H1 (cell line): ENCODE results near the gene SEC61B. TPM values are rescaled to one million over a fixed set of nuclear protein-coding genes. Genes with fewer than 3 reads are reported as not detected.

Experiments used
- CTCF ChIA-PET: fragments of 300-600 bp; sonication (Branson Sonifier 250); formaldehyde crosslinking; loops from one replicate; lab custom pipeline; 2021; ENCODE audit not compliant: partially characterized antibody; lab: Charles Lee
- POLR2A ChIA-PET: fragments of 300-600 bp; sonication (Branson Sonifier 250); formaldehyde crosslinking; loops from one replicate; lab custom pipeline; 2021; ENCODE audit warnings: inconsistent platforms; ENCODE audit not compliant: partially characterized antibody; lab: Charles Lee
- DNase-seq, 2 experiments: peaks; one replicate each; pipeline versions ENCODE4 v3.0.0 to v3.0.0-alpha.2; 2010 to 2022; ENCODE audit warnings: low spot score in 2 of 2, low read depth in 1 of 2, mixed read lengths in 1 of 2
- FAIRE-seq: peaks from 2 replicates; lab custom pipeline; 2011; peaks lifted over from hg19 to GRCh38; lab: Jason Lieb, UNC
- H2AFZ ChIP-seq: 2 replicates; pipeline ENCODE4 v1.8.1; 2012; ENCODE audit warnings: low read length, inconsistent platforms
- H2AK5ac ChIP-seq: 2 replicates; pipeline ENCODE4 v1.6.1; 2013; ENCODE audit warnings: low read depth, low read length
- H2BK120ac ChIP-seq: replicated peaks from 2 replicates; pipeline ENCODE3; 2013; ENCODE audit warnings: low read depth, low read length, inconsistent platforms
- H2BK12ac ChIP-seq: 2 replicates; pipeline ENCODE4 v1.6.1; 2013; ENCODE audit warnings: low read depth, low read length
- H2BK15ac ChIP-seq: 2 replicates; pipeline ENCODE4 v1.6.1; 2013; ENCODE audit warnings: low read length
- H2BK20ac ChIP-seq: 2 replicates; pipeline ENCODE4 v1.6.1; 2013; ENCODE audit warnings: low read length
- H2BK5ac ChIP-seq: 2 replicates; pipeline ENCODE4 v1.6.1; 2013; ENCODE audit warnings: low read depth, low read length
- H3K14ac ChIP-seq: 2 replicates; pipeline ENCODE4 v1.6.1; 2013; ENCODE audit warnings: inconsistent platforms; ENCODE audit not compliant: insufficient read length
- H3K18ac ChIP-seq: 2 replicates; pipeline ENCODE4 v1.6.1; 2013; ENCODE audit warnings: low read length; ENCODE audit errors: extremely low read depth
- H3K23ac ChIP-seq: 2 replicates; pipeline ENCODE4 v1.6.1; 2013; ENCODE audit warnings: inconsistent platforms; ENCODE audit not compliant: insufficient read length
- H3K23me2 ChIP-seq: 2 replicates; pipeline ENCODE4 v1.6.1; 2013; ENCODE audit warnings: low read depth, low read length
- H3K27ac ChIP-seq: 2 replicates; pipeline ENCODE4 v1.6.1; 2011; ENCODE audit warnings: low read depth, low read length, inconsistent platforms
- H3K27me3 ChIP-seq, 4 experiments: replicated peaks in 1 of 4; 1 replicate in 1 of 4; 2 replicates in 3 of 4; pipeline versions ENCODE4 v1.6.1 to v1.8.1; 2011 to 2013; ENCODE audit warnings: low read length in 3 of 4, mild to moderate bottlenecking in 3 of 4, inconsistent platforms in 2 of 4, mixed read lengths in 2 of 4, moderate library complexity in 1 of 4; ENCODE audit not compliant: control insufficient read depth in 3 of 4, insufficient read depth in 3 of 4; ENCODE audit errors: extremely low read depth in 1 of 4
- H3K36me3 ChIP-seq, 4 experiments: 2 replicates each; pipeline versions ENCODE4 v1.6.1 to v1.8.1; 2011 to 2013; ENCODE audit warnings: mild to moderate bottlenecking in 4 of 4, low read length in 3 of 4, moderate library complexity in 2 of 4, control low read depth in 1 of 4, inconsistent platforms in 1 of 4; ENCODE audit not compliant: insufficient read depth in 4 of 4, control insufficient read depth in 2 of 4
- H3K4ac ChIP-seq: replicated peaks from 2 replicates; pipeline ENCODE3; 2013; ENCODE audit warnings: low read length, low read depth, mixed read lengths, inconsistent platforms; ENCODE audit not compliant: insufficient read length
- H3K4me1 ChIP-seq, 4 experiments: replicated peaks in 1 of 4; 1 replicate in 1 of 4; 2 replicates in 3 of 4; pipeline versions ENCODE4 v1.6.1 to v1.8.1; 2011 to 2013; ENCODE audit warnings: low read length in 3 of 4, inconsistent platforms in 2 of 4, mixed read lengths in 1 of 4; ENCODE audit not compliant: insufficient read depth in 4 of 4, control insufficient read depth in 3 of 4
- H3K4me2 ChIP-seq, 2 experiments: 2 replicates each; pipeline versions ENCODE4 v1.6.1 to v1.8.1; 2011 to 2013; ENCODE audit warnings: low read depth in 2 of 2, low read length in 2 of 2, control low read depth in 1 of 2, inconsistent platforms in 1 of 2, mild to moderate bottlenecking in 1 of 2; ENCODE audit not compliant: insufficient read depth in 1 of 2
- H3K4me3 ChIP-seq, 4 experiments: fragments of 200-600, 300-600 bp in 1 of 4; sonication (generic), shearing (Covaris generic), sonication (Bioruptor Twin) in 1 of 4; 2 replicates each; pipeline versions ENCODE4 v1.5.1 to v1.8.1; 2011 to 2016; ENCODE audit warnings: low read length in 4 of 4, low read depth in 3 of 4, control low read depth in 2 of 4, inconsistent platforms in 2 of 4, mild to moderate bottlenecking in 2 of 4, mixed read lengths in 1 of 4, moderate library complexity in 1 of 4; ENCODE audit not compliant: insufficient read depth in 2 of 4; ENCODE audit errors: extremely low read depth in 1 of 4
- H3K56ac ChIP-seq: replicated peaks from 2 replicates; pipeline ENCODE3; 2013; ENCODE audit warnings: low read depth, mild to moderate bottlenecking, mixed read lengths, low read length, inconsistent platforms; ENCODE audit not compliant: insufficient read length
- H3K79me1 ChIP-seq: 2 replicates; pipeline ENCODE4 v1.6.1; 2013; ENCODE audit warnings: low read depth, low read length, control low read depth
- H3K79me2 ChIP-seq, 2 experiments: 2 replicates each; pipeline versions ENCODE4 v1.6.1 to v1.8.1; 2012 to 2013; ENCODE audit warnings: low read length in 2 of 2, mild to moderate bottlenecking in 2 of 2, inconsistent platforms in 1 of 2; ENCODE audit not compliant: insufficient read depth in 2 of 2, control insufficient read depth in 1 of 2
- H3K9ac ChIP-seq, 4 experiments: replicated peaks in 1 of 4; 1 replicate in 1 of 4; 2 replicates in 3 of 4; pipeline versions ENCODE4 v1.6.1 to v1.8.1; 2011 to 2013; ENCODE audit warnings: low read depth in 3 of 4, low read length in 3 of 4, control low read depth in 2 of 4, mild to moderate bottlenecking in 2 of 4, moderate library complexity in 2 of 4, inconsistent platforms in 1 of 4; ENCODE audit errors: extremely low read depth in 1 of 4
- H3K9me3 ChIP-seq, 2 experiments: 2 replicates each; pipeline versions ENCODE4 v1.6.1 to v1.8.1; 2012 to 2013; ENCODE audit warnings: mild to moderate bottlenecking in 2 of 2, moderate library complexity in 2 of 2, control low read depth in 1 of 2, inconsistent platforms in 1 of 2, low read depth in 1 of 2, low read length in 1 of 2, mixed read lengths in 1 of 2; ENCODE audit not compliant: insufficient read depth in 2 of 2
- H4K20me1 ChIP-seq, 2 experiments: replicated peaks in 1 of 2; 2 replicates each; pipeline versions ENCODE3 to v1.8.1; 2011 to 2013; ENCODE audit warnings: inconsistent platforms in 2 of 2, low read length in 2 of 2, mild to moderate bottlenecking in 1 of 2; ENCODE audit not compliant: insufficient read depth in 2 of 2, control insufficient read depth in 1 of 2
- H4K5ac ChIP-seq: 2 replicates; pipeline ENCODE4 v1.6.1; 2013; ENCODE audit warnings: low read length, low read depth, mixed read lengths, inconsistent platforms; ENCODE audit not compliant: insufficient read length
- H4K8ac ChIP-seq: 2 replicates; pipeline ENCODE4 v1.8.0; 2013; ENCODE audit warnings: mild to moderate bottlenecking, moderate library complexity, low read length, inconsistent platforms; ENCODE audit not compliant: insufficient read depth; ENCODE audit errors: extremely low read depth
- H4K91ac ChIP-seq: replicated peaks from 2 replicates; pipeline ENCODE3; 2013; ENCODE audit warnings: low read length, mixed read lengths, inconsistent platforms; ENCODE audit not compliant: insufficient read length
- CBX8 ChIP-seq: fragments of 300-800, 300-1000 bp; sonication (generic); IDR thresholded peaks from 2 replicates; pipeline ENCODE4 v1.7.1; 2016; ENCODE audit warnings: low read depth, low read length, borderline replicate concordance
- CHD2 ChIP-seq: IDR thresholded peaks from 2 replicates; pipeline ENCODE4 v1.6.1; 2012; ENCODE audit warnings: low read length, improper control_type of control experiment
- CREB1 ChIP-seq: IDR thresholded peaks from 2 replicates; pipeline ENCODE4 v1.6.1; 2012; ENCODE audit warnings: inconsistent platforms
- HDAC2 ChIP-seq, 2 experiments: fragments of 300-600 bp in 1 of 2; sonication (generic) in 1 of 2; IDR thresholded peaks; 2 replicates each; pipeline ENCODE4 v1.6.1; 2011 to 2012; ENCODE audit warnings: low read depth in 2 of 2, low read length in 2 of 2, mild to moderate bottlenecking in 2 of 2, moderate library complexity in 2 of 2, borderline replicate concordance in 1 of 2, inconsistent platforms in 1 of 2
- HDAC6 ChIP-seq: IDR thresholded peaks from one replicate; pipeline ENCODE4 v1.7.1; 2012; ENCODE audit warnings: low read depth, mild to moderate bottlenecking, inconsistent platforms, low read length, moderate library complexity
- JUN ChIP-seq: IDR thresholded peaks from 2 replicates; pipeline ENCODE4 v1.6.1; 2011; ENCODE audit warnings: low read depth, mild to moderate bottlenecking, improper control_type of control experiment, low read length
- PHF8 ChIP-seq: fragments of 200-600 bp; sonication (generic); conservative IDR thresholded peaks from 2 replicates; pipeline ENCODE4 v1.7.1; 2012; ENCODE audit warnings: low read depth, mild to moderate bottlenecking, inconsistent platforms, low read length, moderate library complexity
- RAD21 ChIP-seq, 2 experiments: IDR thresholded peaks in 1 of 2; conservative IDR thresholded peaks in 1 of 2; 2 replicates each; pipeline ENCODE4 v1.6.1; 2011; ENCODE audit warnings: low read depth in 2 of 2, low read length in 2 of 2, improper control_type of control experiment in 1 of 2, inconsistent platforms in 1 of 2, mild to moderate bottlenecking in 1 of 2, moderate library complexity in 1 of 2
- WGBS, 2 experiments: shearing (Covaris generic) in 1 of 2; methylation state at CpG; one replicate each; pipeline versions ENCODE4 v1.1.6 to v1.1.7; 2013 to 2015; ENCODE audit warnings: low lambda C conversion rate in 2 of 2, mixed read lengths in 2 of 2, inconsistent platforms in 1 of 2, low coverage in 1 of 2, missing lambda C conversion rate in 1 of 2; ENCODE audit not compliant: insufficient replicate concordance in 2 of 2, insufficient coverage in 1 of 2, insufficient read length in 1 of 2; ENCODE audit errors: extremely low coverage in 1 of 2, missing lambda C conversion rate in 1 of 2; 5-methylcytosine and 5-hydroxymethylcytosine counted together
- polyA plus RNA-seq, 7 experiments: library from polyadenylated mRNA; depleted of rRNA in 3 of 7; stranded (reverse) in 5 of 7; unstranded in 2 of 7; fragments of >200 nt in 5 of 7; fragments of 200-250 nt in 2 of 7; gene quantifications; 1 replicate in 5 of 7; 2 replicates in 1 of 7; 4 replicates in 1 of 7; pipeline versions ENCODE4 v1.2.1 to v1.2.3, GENCODE V29; 2011 to 2013; ENCODE audit warnings: missing spikeins in 2 of 7, mixed read lengths in 2 of 7
- total RNA-seq: library from RNA; stranded (reverse); fragmentation: NEBNext Ultra II Directional; extraction: Animal tissue kit (Norgen Biotek cat#: 25700); gene quantifications from 2 replicates; pipeline ENCODE4 v1.2.1, GENCODE V29; 2021

SEC61B gene
- total and polyA plus RNA-seq, 2 of the 8 experiments (the other 6 are each of a cell fraction or from before 2014, with no cell fraction given), result 155 to 379 TPM

GRCh38 chr9:99180199-99180598 lies 41.9 kb upstream of the SEC61B start:
- Histone ChIP-seq H3K4me2 (no peak overlapping the region), H3K18ac (no peak overlapping the region), H4K20me1 (no peaks in the 10 kb centered on the region), H2BK12ac (no peak overlapping the region), H3K23me2 (no peaks in the 10 kb centered on the region), H3K9ac (no peak overlapping the region), H3K36me3 (no peaks in the 10 kb centered on the region), H4K8ac (no peak overlapping the region), H2AFZ (no peak overlapping the region), H2BK120ac (no peak overlapping the region), H4K5ac (no peak overlapping the region), H3K27ac (no peak overlapping the region), H2BK5ac (no peak overlapping the region), H3K79me2 (no peaks in the 10 kb centered on the region), H3K23ac (no peak overlapping the region), H3K56ac (no peak overlapping the region), H2AK5ac (no peak overlapping the region), H3K4me3 (no peak overlapping the region), H4K91ac (no peak overlapping the region), H3K27me3 (no peaks in the 10 kb centered on the region), H3K79me1 (no peaks in the 10 kb centered on the region), H3K9me3 (no peaks in the 10 kb centered on the region), H2BK20ac (no peak overlapping the region), H3K4me1 (peaks cover 0 to 4% (median 1%) of the 10 kb centered on the region in 4 experiments; a peak in 2 of 7 replicates), H3K14ac (no peak overlapping the region), H3K4ac (no peak overlapping the region), H2BK15ac (no peak overlapping the region)
- DNase-seq (no peak), FAIRE-seq (no peak)
- TF ChIP-seq CREB1 (no peak), CHD2 (no peak), RAD21 (IDR thresholded peaks at IDR 0.05 in 1 of 2, conservative IDR thresholded peaks at IDR 0.05 in 1 of 2; ENCODE audit: low read depth in 2 of 2, low read length in 2 of 2) (no peak), JUN (no peak), CBX8 (no peak), HDAC2 (IDR thresholded peaks at IDR 0.05; ENCODE audit: borderline replicate concordance in 1 of 2, low read depth in 2 of 2, low read length in 2 of 2) (no peak), PHF8 (no peak), HDAC6 (no peak)
- POLR2A ChIA-PET, result no interaction called here
- 100% methylated on average over 1 of the region's 1 CpG; no CpG with 5 or more reads in 1 of the 2 experiments for WGBS, 2 experiments
- CTCF ChIA-PET, result interaction anchor here (2.6 kb wide), 1 partner anchor 10 kb away, joined by 11 read pairs; no protein-coding TSS in a partner anchor
